Lung microvascular endothelial cell (primary cell): ENCODE data around the gene FOCAD. TPM values are rescaled to one million over a fixed set of nuclear protein-coding genes. Genes with fewer than 3 reads are reported as not detected.

Experiments used
- DNase-seq, 2 donors: peaks; one replicate each; pipeline versions ENCODE4 v3.0.0 to v3.0.0-alpha.2; 2010; ENCODE audit warnings: low read depth in 2 of 2
- total RNA-seq: library from RNA; depleted of rRNA; stranded (reverse); fragments of >200 nt; gene quantifications from 2 replicates; pipeline ENCODE4 v1.2.1, GENCODE V29; 2014

The FOCAD gene
- total RNA-seq, 1 donor from 2014 or later, result 102 TPM

DNA sequence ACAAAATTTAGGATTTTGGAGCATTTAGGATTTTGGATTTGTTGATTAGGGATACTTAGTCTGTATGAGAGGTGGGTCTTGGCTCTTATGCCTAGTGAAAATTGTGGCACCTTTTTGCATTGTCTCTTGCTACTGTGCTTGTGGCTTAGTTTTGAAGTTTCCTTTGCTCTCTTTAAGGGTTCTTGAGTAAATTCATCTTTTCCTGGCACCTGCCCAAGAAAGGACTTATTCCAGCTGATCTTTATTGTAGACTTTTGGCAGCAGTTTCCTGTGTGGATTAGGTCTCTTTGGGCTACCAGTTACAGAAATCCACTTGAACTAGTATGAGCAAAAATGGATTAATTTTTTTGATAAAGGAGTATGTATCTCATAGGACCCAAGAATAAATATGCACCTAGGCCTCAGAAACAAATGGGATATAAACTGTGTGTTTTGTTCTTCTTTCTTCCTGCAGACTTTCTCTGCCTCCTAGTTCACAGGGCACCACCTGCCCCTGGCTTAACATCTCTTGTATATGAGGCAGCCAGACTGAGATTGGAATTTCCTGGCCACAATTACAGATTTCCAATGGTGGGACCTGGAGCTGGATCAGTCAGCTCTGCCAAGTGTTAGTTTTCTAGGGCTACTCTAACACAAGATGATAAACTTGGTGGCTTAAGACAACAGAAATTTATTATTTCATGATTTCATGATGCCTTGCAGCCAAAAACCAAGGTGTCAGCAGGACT, 44.6 kb downstream of the FOCAD start:
- DNase-seq, result peak; percentile 54 to 88

- no peak for DNase-seq
Measured at GRCh38 chr9:20729523-20729922, 45.5 kb downstream of the FOCAD start.

DNA sequence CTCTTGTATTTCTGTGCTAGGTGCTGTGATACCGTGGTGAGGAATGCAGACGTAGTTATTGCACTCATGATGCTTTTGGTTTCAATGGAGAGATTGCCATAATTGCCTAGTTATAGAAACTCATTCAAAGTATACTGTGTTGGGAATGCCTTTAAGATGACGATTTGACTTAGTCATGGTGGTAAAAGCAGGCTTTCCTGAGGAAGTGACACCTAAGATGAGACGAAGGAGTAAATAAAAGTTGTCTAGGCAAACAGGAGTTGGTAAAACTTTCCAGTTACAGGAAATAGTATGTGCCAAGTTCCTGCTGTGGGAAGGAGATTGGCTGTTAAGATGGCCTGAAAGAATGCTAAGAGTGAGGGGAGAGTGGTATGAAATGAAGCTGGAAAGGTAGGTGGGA, 48.1 kb downstream of the FOCAD start:
- DNase-seq, result peak; percentile 9 to 95

- no peak for DNase-seq
Measured at GRCh38 chr9:20734275-20734674, 50.2 kb downstream of the FOCAD start.

DNA sequence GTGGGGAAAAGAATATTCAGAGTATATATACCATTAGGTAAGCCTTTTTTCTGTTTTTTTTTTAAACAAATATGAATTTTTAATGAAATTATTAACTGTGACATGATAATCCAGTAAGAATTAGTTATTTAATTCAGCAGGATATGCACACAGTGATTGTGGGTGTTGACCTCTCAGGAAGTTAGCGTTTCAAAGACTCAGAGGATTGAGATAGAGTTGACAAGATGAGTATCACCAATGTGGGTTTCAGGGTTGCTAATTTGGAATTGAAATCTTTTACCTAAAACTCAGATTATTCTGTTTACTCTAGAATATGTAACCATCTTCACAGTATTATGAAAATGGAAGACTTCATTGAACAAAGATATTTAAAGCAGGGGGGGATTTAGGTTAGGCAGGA, 56.2 kb downstream of the FOCAD start:
- no peak for DNase-seq

DNA sequence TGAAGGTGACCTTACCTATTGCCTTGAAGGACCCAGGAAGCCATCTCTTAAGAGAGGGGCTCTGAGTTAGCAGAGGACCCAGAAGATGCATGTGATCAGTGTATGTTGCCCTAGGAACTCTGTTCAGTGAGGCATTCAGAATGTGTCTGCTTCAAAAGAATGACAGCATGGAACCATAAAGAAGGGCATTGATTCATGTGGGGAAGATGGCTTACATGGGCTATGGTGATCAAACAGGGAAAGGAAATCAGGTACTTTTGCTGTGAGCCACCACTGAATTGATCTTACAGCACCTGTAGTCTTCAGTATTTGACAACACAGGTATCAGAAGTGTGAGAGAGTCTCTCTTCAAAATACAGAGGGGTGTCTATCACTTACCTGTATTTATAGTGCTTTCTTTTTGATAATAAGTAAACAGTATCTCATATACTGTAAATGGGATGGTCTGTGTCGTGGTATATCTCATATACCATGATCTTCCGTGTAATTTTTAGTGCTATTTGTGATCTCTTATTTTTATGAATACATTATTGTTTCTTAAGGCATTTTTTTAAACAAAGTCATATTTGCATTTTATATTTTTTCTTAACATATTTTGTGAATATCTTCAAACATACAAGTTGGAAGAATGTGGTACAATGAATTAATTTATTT, 57.0 kb downstream of the FOCAD start:
- DNase-seq, result no peak

DNA sequence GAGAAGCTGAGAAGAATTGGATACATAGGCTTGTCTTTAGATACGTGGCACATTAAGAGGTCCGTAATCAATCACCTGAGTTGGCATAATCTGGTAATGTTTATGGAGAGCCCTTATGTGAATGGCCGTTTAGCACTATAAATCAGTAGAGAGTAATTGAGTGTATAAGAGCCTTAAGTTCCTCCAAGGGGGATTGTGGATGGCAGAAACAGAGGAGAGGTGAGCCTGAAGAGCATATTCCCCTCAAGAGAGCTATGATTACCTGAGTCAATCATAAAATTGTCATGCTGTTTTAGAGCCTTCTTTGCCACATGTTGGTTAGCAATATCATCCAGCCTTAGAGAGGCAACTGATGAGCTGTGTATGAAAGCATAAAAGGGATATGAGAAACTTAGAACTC, 58.8 kb downstream of the FOCAD start:
- DNase-seq, result no peak

DNA sequence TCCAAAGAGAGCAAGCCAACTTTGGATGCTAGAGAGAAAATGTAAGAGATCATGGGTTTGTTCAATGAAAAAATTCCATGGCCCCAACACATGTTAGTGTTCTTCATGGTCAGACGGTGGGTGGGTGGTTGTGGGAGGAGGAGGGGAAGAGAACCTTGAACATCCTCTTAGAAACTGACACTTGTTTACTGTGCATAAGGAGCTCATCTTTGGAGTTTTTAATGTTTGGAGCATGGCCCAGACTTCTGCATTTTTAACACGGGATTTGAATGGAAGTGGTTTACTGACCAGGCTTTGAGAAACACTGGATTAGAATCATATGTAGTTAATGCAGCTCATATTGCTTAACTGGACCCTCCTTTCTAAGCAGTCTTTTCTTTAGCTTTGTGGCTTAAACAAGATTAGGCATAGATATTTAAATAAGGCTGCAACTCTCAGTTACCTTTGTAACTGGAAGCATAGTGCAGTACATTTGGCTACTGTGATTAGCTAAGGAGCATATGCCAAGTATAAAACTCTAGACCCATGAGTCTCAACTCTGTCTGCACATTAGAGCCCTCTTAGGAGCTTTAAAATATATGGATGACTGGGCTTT, 60.1 kb downstream of the FOCAD start:
- DNase-seq, result no peak

- DNase-seq, result no peak
Measured at GRCh38 chr9:20746967-20747366, 62.9 kb downstream of the FOCAD start.

DNA sequence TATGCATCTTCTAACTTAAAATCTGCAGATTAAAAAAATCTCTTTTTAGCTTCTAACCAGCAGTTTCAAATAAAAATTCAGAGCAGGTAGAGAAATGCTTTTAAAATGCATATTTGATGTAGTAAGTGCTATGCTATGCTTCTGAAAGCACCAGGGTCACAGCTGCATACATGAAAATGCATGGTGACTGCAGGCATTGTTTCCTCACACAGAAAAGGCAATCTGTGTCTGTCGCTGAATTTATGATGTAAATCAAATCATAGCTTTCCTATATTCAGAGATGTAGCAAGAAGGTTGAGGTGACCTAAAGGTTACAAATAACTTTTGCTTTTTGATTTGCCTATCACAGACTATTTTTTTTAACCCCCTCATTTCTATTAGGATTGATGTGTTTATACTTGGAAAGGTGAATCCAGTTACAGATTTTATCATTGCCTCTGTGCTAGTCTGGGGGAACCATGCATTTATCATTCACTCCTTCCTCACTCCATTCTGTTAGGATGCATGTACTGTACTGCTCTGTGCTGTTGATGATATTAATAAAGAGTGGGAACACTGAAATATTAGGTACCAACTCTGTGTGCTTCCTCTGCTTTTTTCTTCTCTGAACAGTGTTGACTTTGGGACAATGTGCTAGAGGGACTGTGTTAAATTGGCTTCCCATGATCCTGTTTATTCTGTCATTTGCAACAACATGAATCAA, 65.6 kb downstream of the FOCAD start:
- no peak for DNase-seq

DNA sequence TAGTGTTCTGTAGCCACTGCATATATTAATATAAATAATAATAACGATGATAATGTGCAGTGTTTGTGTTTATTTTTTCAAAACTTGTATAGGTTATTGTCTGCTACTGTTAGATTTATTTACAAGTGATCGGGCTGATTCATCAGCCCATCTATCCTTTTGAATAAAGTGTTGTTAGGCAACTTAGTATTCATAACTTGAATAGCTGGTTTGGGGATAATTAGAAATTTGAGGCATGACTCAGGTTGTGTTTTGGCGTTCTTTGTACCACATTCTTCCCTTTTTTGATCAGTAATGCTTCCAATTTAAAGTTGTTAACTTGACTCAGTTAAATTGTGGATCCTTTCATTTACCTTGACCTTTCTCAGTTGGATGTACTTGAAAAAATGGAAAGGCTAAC, 69.7 kb downstream of the FOCAD start:
- DNase-seq, result no peak

GRCh38 chr9:20754556-20754955, 70.5 kb downstream of the FOCAD start:
- DNase-seq, result no peak

DNA sequence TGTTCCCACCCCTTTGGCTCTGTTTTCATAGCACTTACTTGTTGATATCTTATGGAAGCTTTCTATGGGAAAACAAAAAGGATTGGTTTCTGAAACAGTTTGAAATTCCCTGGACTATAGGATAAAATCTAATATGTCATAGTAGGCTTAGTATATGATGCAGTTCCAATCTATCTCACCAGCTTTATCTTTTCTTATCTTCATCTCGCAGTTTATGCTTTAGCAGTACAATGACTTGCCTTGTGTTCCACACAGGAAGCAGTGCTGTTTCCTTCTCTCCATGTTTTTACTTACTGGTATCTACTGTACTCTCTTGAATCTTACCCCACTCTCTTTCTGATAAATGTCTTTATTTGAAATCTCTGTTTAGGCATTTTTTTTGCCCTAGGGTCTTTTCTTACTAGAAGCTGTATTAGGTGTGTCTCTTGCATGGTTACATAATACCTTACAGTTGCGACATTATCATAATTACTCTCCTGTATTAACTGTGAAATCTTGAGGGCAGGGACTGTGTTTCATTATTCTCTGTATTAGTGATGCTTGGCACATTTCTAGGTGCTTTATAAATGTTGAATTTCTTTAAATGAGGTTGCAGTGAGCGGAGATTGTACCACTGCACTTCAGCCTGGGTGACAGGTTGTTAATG, 76.3 kb downstream of the FOCAD start:
- peak in 1 of 2 donors; percentile 69 for DNase-seq

- DNase-seq, result no peak
Measured at GRCh38 chr9:20770947-20771346, 86.9 kb downstream of the FOCAD start.

DNA sequence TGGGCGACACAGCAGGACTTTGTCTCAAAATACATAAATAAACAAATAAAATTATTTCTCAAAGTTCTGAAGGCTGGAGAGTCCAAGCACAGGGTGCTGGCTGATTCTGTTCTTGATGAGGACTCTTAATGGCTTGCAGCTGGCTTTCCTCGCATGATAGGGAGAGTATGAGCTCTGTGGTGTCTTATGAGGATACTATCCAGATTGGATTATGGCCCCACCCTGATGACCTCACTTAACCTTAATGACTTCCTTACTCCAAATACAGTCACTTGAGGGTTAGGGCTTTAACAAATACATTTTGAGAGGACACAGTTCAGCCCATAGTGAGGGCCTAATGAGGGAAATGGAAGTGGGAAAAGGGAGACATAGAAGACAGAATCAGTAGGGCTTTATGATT, 87.7 kb downstream of the FOCAD start:
- no peak for DNase-seq

DNA sequence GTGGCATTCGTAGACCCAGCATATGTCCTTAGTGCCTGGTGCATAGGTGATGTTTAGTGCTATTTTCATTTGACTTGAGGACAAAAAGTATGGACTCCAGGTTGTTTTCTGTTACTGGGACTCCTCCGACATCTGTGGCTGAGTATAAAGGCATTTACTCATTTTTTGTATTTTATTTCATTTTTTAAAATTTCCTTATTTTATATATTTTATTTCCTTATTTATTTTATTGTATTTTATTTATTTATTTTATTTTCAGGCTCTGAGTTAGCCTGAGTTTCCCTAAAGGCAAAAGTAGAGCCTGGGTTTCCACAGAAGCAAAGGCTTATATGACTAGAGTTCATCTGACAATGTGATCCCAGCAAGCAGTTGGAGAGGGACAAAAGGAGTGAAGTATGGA, 91.6 kb downstream of the FOCAD start:
- DNase-seq, result no peak

DNA sequence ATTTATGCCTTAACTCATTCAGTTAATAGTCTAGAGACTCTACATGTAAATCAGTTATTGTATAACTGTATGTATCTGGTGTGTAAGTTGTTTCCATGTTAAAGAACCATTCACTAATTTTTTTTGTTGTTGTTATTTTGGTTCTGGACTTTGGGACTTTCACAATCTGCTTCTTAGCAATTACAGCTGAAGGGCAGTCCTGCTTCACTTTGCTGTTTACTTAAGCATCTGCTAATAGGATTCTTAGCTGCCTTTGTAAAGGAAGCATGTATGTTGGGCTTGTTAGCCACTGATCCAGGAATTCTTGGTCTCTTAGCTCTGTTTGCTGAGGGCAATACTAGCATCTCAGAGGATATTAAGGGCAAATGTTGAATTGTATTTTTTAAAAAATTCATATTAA, 97.0 kb downstream of the FOCAD start:
- no peak for DNase-seq

- DNase-seq, result no peak
Measured at GRCh38 chr9:20782289-20782688, 98.2 kb downstream of the FOCAD start.

DNA sequence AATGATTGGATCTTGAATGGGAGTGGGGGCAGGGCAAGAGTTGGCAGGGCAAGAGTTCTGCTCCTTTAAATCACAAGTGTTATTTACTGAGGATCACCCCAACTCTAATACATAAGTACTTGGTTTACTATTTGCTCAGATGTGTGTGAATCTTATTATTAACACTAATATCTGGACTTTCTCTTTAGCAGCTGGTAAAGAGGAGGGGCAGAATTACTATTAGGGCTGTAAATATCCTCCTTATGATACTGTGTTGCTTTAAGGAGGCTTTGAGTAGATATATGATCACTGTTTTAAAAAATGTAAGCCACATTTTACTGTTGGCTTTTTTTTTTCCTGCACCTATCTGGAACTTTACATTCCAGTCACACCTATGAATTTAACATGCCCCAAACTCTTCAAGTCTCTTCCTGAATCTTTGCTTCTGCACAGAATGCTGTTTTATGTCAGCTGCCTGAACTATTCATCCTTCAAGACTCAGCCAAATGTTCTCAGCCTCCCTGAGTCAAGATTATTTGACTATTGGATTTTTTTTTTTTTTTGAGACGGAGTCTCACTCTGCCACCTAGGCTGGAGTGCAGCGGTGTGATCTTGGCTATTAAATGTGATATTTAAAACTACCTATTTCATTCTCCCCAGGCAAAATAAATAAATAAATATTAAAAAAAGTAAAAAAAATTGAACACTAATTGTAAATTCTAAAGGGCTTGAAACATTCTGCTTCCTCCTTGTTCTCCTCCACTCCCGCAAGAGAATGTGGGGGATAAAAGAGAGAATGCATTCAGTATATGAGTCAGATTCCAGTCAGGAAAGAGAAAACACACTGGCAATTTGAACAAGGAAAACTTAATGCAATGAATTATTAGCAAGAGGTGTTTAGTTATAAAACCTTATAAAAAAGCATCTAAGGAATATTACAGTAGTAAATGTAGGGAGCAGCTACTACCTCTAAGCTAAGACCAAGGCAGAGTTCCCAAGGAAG, 99.3 kb downstream of the FOCAD start:
- no peak for DNase-seq

DNA sequence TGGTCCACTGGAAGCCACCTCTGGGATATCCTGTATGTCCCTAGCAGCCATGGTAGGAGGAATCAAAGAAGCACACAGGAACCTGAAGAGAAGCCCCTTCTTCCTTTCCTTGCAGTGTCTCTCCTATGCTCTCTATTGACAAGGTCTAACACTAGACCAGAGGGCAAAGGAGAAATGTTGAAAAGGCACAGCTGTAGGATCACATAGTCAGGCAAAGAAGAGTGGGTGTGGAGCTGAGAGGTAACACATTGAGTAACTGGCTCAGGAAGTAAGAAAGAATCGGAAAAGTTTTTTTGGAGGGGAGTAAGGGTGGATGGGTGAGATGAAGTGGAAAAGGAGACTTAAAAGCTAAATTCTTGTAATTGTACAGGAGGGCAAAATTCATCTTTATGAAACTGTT, 100.1 kb downstream of the FOCAD start:
- no peak for DNase-seq

- DNase-seq, result no peak
Measured at GRCh38 chr9:20786807-20787206, 102.7 kb downstream of the FOCAD start.
